ENCODE results near the gene PEDS1. TPM values are rescaled to one million over a fixed set of nuclear protein-coding genes. Genes with fewer than 3 reads are reported as not detected.
A peak's percentile ranks its signal among the peaks of the same experiment; 100 is the strongest.

The PEDS1 gene
- total RNA-seq, 1 donor from 2014 or later, result 15.2 TPM

GRCh38 chr20:50121858-50122271 lies 31.7 kb downstream of the PEDS1 start:
- intact Hi-C loops (cut with DNase I), result loop anchor here (1.0 to 2.0 kb wide), 2 partner anchors 31 to 47 kb away; partner anchors contain the start of gene PEDS1

GRCh38 chr20:50120935-50121693 lies 32.4 kb downstream of the PEDS1 start:
- DNase-seq (ENCODE audit: low spot score), result no peak

More at GRCh38 chr20:50121858-50122271, 31.7 kb downstream of the PEDS1 start:
- DNase-seq (ENCODE audit: low spot score), result no peak

GRCh38 chr20:50118203-50118602 lies 35.3 kb downstream of the PEDS1 start:
- no peak for DNase-seq (ENCODE audit: low spot score)
- intact Hi-C loops (cut with DNase I), result no loop called here

More at GRCh38 chr20:50120935-50121693, 32.4 kb downstream of the PEDS1 start:
- intact Hi-C loops (cut with DNase I), result loop anchor here (1.0 to 2.0 kb wide), 2 partner anchors 32 to 48 kb away; partner anchors contain the start of gene PEDS1

GRCh38 chr20:50116368-50116999 lies 37.0 kb downstream of the PEDS1 start:
- intact Hi-C loops (cut with DNase I), result no loop called here
- DNase-seq (ENCODE audit: low spot score), result peak; percentile 63

GRCh38 chr20:50115591-50116367 lies 37.7 kb downstream of the PEDS1 start:
- intact Hi-C loops (cut with DNase I), result no loop called here

GRCh38 chr20:50115041-50115512 lies 38.4 kb downstream of the PEDS1 start:
- peak; percentile 62 for DNase-seq (ENCODE audit: low spot score)

More at GRCh38 chr20:50115591-50116367, 37.7 kb downstream of the PEDS1 start:
- peak; percentile 98 for DNase-seq (ENCODE audit: low spot score)

GRCh38 chr20:50113420-50114224 lies 39.9 kb downstream of the PEDS1 start:
- intact Hi-C loops (cut with DNase I), result no loop called here
- no peak for DNase-seq (ENCODE audit: low spot score)

More at GRCh38 chr20:50115041-50115512, 38.4 kb downstream of the PEDS1 start:
- intact Hi-C loops (cut with DNase I), result no loop called here

- intact Hi-C loops (cut with DNase I), result no loop called here
- peak; percentile 97 for DNase-seq (ENCODE audit: low spot score)
Observed at GRCh38 chr20:50112512-50113419, 40.8 kb downstream of the PEDS1 start, which contains the start of gene UBE2V1. UBE2V1 (minus strand) TSS chr20:50113150; CDS start chr20:50113128, 22 bp downstream.

GRCh38 chr20:50111829-50112495 lies 41.6 kb downstream of the PEDS1 start:
- no peak for DNase-seq (ENCODE audit: low spot score)
- intact Hi-C loops (cut with DNase I), result no loop called here

GRCh38 chr20:50111120-50111828 lies 42.2 kb downstream of the PEDS1 start:
- no peak for DNase-seq (ENCODE audit: low spot score)
- intact Hi-C loops (cut with DNase I), result no loop called here

- intact Hi-C loops (cut with DNase I), result no loop called here
Observed at GRCh38 chr20:50110141-50111047, 43.1 kb downstream of the PEDS1 start.

GRCh38 chr20:50108556-50109235 lies 44.8 kb downstream of the PEDS1 start:
- DNase-seq (ENCODE audit: low spot score), result no peak
- intact Hi-C loops (cut with DNase I), result no loop called here

More at GRCh38 chr20:50110141-50111047, 43.1 kb downstream of the PEDS1 start:
- DNase-seq (ENCODE audit: low spot score), result peak; percentile 56

GRCh38 chr20:50107796-50108331 lies 45.7 kb downstream of the PEDS1 start:
- intact Hi-C loops (cut with DNase I), result no loop called here
- no peak for DNase-seq (ENCODE audit: low spot score)

GRCh38 chr20:50107086-50107660 lies 46.4 kb downstream of the PEDS1 start:
- DNase-seq (ENCODE audit: low spot score), result no peak
- intact Hi-C loops (cut with DNase I), result no loop called here
